Neural cell (in vitro differentiated cells): ENCODE results near the gene DTYMK. TPM values are rescaled to one million over a fixed set of nuclear protein-coding genes. Genes with fewer than 3 reads are reported as not detected.

Source experiments
- H2AFZ ChIP-seq: fragments of 200-600, 300-800 bp; sonication (generic), shearing (Covaris generic); 2 replicates; pipeline ENCODE4 v1.6.0; 2014; ENCODE audit warnings: low read depth, mild to moderate bottlenecking, antibody characterized with exemption, low read length, moderate library complexity
- H3F3A ChIP-seq: fragments of 200-600 bp; shearing (Covaris generic); 2 replicates; pipeline ENCODE4 v1.6.1; 2016; ENCODE audit warnings: mild to moderate bottlenecking, moderate library complexity, mixed read lengths, antibody characterized with exemption, low read length; ENCODE audit not compliant: insufficient read depth, poor library complexity, severe bottlenecking
- H3K27ac ChIP-seq: fragments of 200-600, 300-800 bp; sonication (generic), shearing (Covaris generic); 2 replicates; pipeline ENCODE4 v1.5.1; 2014; ENCODE audit warnings: mild to moderate bottlenecking, low read length, moderate library complexity
- H3K27me3 ChIP-seq: fragments of 300-800, 200-600 bp; sonication (generic), shearing (Covaris generic); 2 replicates; pipeline ENCODE4 v1.6.0; 2014; ENCODE audit warnings: mild to moderate bottlenecking, low read depth, low read length, moderate library complexity; ENCODE audit not compliant: insufficient read depth
- H3K36me3 ChIP-seq: fragments of 300-800, 200-600 bp; sonication (generic), shearing (Covaris generic); 2 replicates; pipeline ENCODE4 v1.5.1; 2014; ENCODE audit warnings: mild to moderate bottlenecking, antibody characterized with exemption, low read length, moderate library complexity; ENCODE audit not compliant: insufficient read depth
- H3K4me2 ChIP-seq: fragments of 300-800, 200-600 bp; sonication (generic), shearing (Covaris generic); 2 replicates; pipeline ENCODE4 v1.6.0; 2014; ENCODE audit warnings: mild to moderate bottlenecking, low read length
- H3K4me3 ChIP-seq: fragments of 300-800, 200-600 bp; sonication (generic), shearing (Covaris generic); 2 replicates; pipeline ENCODE4 v1.5.1; 2014; ENCODE audit warnings: mild to moderate bottlenecking, low read length, moderate library complexity
- H3K79me2 ChIP-seq: fragments of 200-600 bp; shearing (Covaris generic); replicated peaks from 2 replicates; pipeline ENCODE4 v1.6.0; 2014; ENCODE audit warnings: mild to moderate bottlenecking, low read length, moderate library complexity; ENCODE audit not compliant: insufficient read depth
- H3K9ac ChIP-seq: fragments of 300-800, 200-600 bp; sonication (generic), shearing (Covaris generic); 2 replicates; pipeline ENCODE4 v1.6.1; 2016; ENCODE audit warnings: mild to moderate bottlenecking, low read length, mixed read lengths
- H3K9me2 ChIP-seq: fragments of 200-600 bp; shearing (Covaris generic); 2 replicates; pipeline ENCODE4 v1.6.1; 2016; ENCODE audit warnings: mild to moderate bottlenecking, low read length, mixed read lengths; ENCODE audit not compliant: insufficient read depth
- H3K9me3 ChIP-seq: fragments of 200-600, 300-800 bp; sonication (generic), shearing (Covaris generic); 2 replicates; pipeline ENCODE4 v1.6.1; 2016; ENCODE audit warnings: mild to moderate bottlenecking, mixed run types, low read length, moderate library complexity, mixed read lengths
- H4K20me1 ChIP-seq: fragments of 200-600 bp; shearing (Covaris generic); 2 replicates; pipeline ENCODE4 v1.6.1; 2016; ENCODE audit warnings: mild to moderate bottlenecking, mixed run types; ENCODE audit not compliant: insufficient read depth
- CTCF ChIP-seq: fragments of 450-650 bp; IDR thresholded peaks from 2 replicates; pipeline ENCODE4 v1.5.1; 2014; ENCODE audit warnings: antibody characterized with exemption, mild to moderate bottlenecking, moderate library complexity; ENCODE audit not compliant: poor library complexity, severe bottlenecking
- EP300 ChIP-seq: fragments of 450-650 bp; conservative IDR thresholded peaks from 2 replicates; pipeline ENCODE4 v1.6.1; 2014; ENCODE audit warnings: antibody characterized with exemption, mild to moderate bottlenecking, moderate library complexity; ENCODE audit not compliant: poor library complexity, severe bottlenecking
- EZH2 ChIP-seq: fragments of 200-600, 300-800 bp; shearing (Covaris generic), sonication (generic); IDR thresholded peaks from 2 replicates; pipeline ENCODE4 v1.6.1; 2014; ENCODE audit warnings: antibody characterized with exemption, low read length, borderline replicate concordance, mild to moderate bottlenecking; ENCODE audit not compliant: insufficient read depth, poor library complexity, severe bottlenecking
- MXI1 ChIP-seq: fragments of 450-650 bp; conservative IDR thresholded peaks from 2 replicates; pipeline ENCODE4 v1.6.1; 2014; ENCODE audit warnings: antibody characterized with exemption, mild to moderate bottlenecking; ENCODE audit not compliant: poor library complexity, severe bottlenecking
- POLR2AphosphoS5 ChIP-seq: IDR thresholded peaks from 2 replicates; pipeline ENCODE4 v1.6.1; 2012
- RAD21 ChIP-seq: fragments of 450-650 bp; conservative IDR thresholded peaks from 2 replicates; pipeline ENCODE4 v1.6.1; 2014; ENCODE audit warnings: antibody characterized with exemption, mild to moderate bottlenecking, moderate library complexity
- REST ChIP-seq: IDR thresholded peaks from 2 replicates; pipeline ENCODE4 v1.6.1; 2012; ENCODE audit warnings: borderline replicate concordance
- SMC3 ChIP-seq: fragments of 450-650 bp; conservative IDR thresholded peaks from 2 replicates; pipeline ENCODE4 v1.6.1; 2014; ENCODE audit warnings: antibody characterized with exemption, mild to moderate bottlenecking, moderate library complexity; ENCODE audit not compliant: poor library complexity
- TAF1 ChIP-seq: IDR thresholded peaks from 2 replicates; pipeline ENCODE4 v1.6.1; 2012; ENCODE audit warnings: low read depth
- polyA plus RNA-seq: library from polyadenylated mRNA; depleted of rRNA; stranded (reverse); fragments of >200 nt; gene quantifications from 2 replicates; pipeline ENCODE4 v1.2.3, GENCODE V29; 2014

DTYMK gene
- polyA plus RNA-seq, 1 donor from 2014 or later: 33.5 TPM

- no peak overlapping the region for H3K4me3 ChIP-seq
- H3K79me2 ChIP-seq: no peaks in the 10 kb centered on the region
- no peaks in the 10 kb centered on the region for H3K36me3 ChIP-seq
- no peaks in the 10 kb centered on the region for H3K9me2 ChIP-seq
- no peak overlapping the region for H3K27ac ChIP-seq
- TF ChIP-seq REST: no peak
- no peak for TF ChIP-seq POLR2AphosphoS5
- no peak for TF ChIP-seq SMC3
- TF ChIP-seq RAD21: no peak
- no peak for TF ChIP-seq TAF1
- TF ChIP-seq MXI1: no peak
- TF ChIP-seq CTCF: no peak
- TF ChIP-seq EZH2: no peak
- TF ChIP-seq EP300: no peak
- H3F3A ChIP-seq: no peaks in the 10 kb centered on the region
- no peaks in the 10 kb centered on the region for H4K20me1 ChIP-seq
- H3K27me3 ChIP-seq: no peaks in the 10 kb centered on the region
- no peak overlapping the region for H2AFZ ChIP-seq
- no peak overlapping the region for H3K4me2 ChIP-seq
- H3K9ac ChIP-seq: no peak overlapping the region
- no peaks in the 10 kb centered on the region for H3K9me3 ChIP-seq
These were observed 43.3 kb upstream of the DTYMK start for GRCh38 chr2:241729868-241730267.

GRCh38 chr2:241728627-241729026 is 42.0 kb upstream of the DTYMK start:
- H4K20me1 ChIP-seq: no peaks in the 10 kb centered on the region
- H3K27me3 ChIP-seq: no peaks in the 10 kb centered on the region
- H3K9me3 ChIP-seq: no peaks in the 10 kb centered on the region
- no peaks in the 10 kb centered on the region for H3K36me3 ChIP-seq
- no peaks in the 10 kb centered on the region for H3K9me2 ChIP-seq
- no peaks in the 10 kb centered on the region for H3K79me2 ChIP-seq
- H3F3A ChIP-seq: no peaks in the 10 kb centered on the region
- H3K9ac ChIP-seq: no peak overlapping the region
- TF ChIP-seq EZH2: no peak
- no peak for TF ChIP-seq CTCF
- no peak for TF ChIP-seq REST
- no peak for TF ChIP-seq TAF1
- TF ChIP-seq RAD21: no peak
- TF ChIP-seq SMC3: no peak
- no peak for TF ChIP-seq EP300
- no peak for TF ChIP-seq POLR2AphosphoS5
- no peak for TF ChIP-seq MXI1
- no peak overlapping the region for H2AFZ ChIP-seq
- H3K4me2 ChIP-seq: no peak overlapping the region
- no peak overlapping the region for H3K27ac ChIP-seq
- H3K4me3 ChIP-seq: no peak overlapping the region
